ENCODE data around the gene KIF18A.
"Not testable (repeated sequence)": the region's sequence is repeated elsewhere in the genome, so short reads cannot be mapped to it uniquely, and the experiment has no call there.

KIF18A gene

DNA sequence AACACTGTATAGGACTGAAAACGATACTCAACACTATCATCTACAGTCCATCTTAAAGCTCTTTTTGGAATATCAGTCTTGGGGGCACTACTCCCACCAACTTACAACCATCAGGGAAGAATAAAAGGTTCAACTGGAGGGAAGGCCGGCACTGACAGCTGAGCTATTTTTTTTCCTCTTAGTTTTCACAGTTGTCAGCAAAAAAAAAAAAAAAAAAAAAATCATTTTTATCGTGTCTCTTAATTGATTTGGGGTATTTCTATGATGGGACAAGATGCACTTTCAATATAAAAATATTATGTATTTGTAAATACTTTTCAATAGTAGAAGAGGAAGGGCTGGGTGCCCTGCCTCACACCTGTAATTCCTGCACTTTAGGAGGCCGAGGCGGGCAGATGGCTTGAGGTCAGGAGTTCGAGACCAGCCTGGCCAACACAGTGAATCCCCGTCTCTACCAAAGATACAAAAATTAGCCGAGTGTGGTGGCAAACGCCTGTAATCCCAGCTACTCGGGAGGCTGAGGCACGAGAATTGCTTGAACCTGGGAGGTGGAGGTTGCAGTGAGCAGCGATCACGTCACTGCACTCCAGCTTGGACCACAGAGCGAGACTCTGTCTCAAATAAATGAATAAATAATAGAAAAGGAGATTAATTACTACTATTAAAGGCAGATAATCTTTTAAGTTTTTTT, 1.5 kb downstream of the KIF18A start:
- no peak for DNase-seq

DNA sequence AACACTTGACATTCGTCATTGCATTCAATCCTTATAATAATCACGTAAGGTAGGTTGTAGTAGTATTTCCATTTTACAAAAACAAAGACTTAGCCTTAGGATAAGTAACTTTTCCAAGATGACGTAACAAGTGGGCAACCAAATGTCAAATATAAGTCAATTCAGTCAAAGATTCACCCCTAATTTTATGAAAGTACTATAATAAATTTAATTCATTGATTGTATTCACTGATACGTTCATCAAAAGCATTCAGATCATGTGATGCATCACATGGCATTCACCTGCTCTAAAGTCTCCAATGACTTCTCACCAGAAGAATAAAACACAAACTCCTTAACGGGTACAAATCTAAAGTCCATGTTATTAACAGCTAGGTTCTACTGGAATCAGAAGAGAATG, 2.1 kb downstream of the KIF18A start:
- no peak for DNase-seq

- DNase-seq, result no peak
Measured at GRCh38 chr11:28104984-28105383, 3.0 kb downstream of the KIF18A start.

DNA sequence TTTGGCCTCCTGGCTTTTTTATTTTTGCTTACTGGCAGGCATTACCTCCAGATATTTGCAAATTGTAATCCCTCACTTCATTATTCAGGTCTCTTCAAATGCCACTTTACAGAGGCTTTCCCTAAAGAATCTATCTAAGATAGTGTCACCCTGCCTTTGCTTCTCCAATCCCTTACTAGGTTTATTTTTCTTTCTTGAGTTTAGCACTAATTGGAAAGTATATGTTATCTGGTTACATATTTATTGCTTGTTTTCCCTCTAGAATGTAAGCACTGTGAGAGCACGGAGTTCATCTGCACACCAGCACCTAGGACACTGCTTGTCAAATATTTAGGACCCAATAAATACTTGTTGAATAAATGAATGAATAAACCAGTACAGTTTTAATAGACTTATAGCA, 3.5 kb downstream of the KIF18A start:
- DNase-seq, result no peak

DNA sequence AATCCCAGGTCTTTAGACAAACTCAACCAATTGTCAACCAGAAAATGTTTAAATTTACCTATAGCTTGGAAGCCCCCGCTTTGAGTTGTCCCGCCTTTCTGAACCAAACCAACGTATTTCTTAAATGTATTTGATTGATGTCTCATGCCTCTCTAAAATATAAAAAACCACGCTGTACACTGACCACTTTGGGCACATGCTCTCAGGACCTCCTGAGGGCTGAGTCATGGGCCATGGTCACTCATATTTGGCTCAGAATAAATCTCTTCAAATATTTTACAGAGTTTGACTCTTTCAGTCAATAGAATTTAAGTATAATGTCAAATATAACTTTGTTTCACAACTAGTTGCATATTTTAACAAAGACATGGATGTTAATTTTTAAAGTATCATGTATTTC, 5.7 kb downstream of the KIF18A start:
- not testable (repeated sequence) for DNase-seq

- DNase-seq, result no peak
Measured at GRCh38 chr11:28100665-28101064, 7.3 kb downstream of the KIF18A start.

- DNase-seq, result no peak
Measured at GRCh38 chr11:28099715-28100114, 8.2 kb downstream of the KIF18A start.

DNA sequence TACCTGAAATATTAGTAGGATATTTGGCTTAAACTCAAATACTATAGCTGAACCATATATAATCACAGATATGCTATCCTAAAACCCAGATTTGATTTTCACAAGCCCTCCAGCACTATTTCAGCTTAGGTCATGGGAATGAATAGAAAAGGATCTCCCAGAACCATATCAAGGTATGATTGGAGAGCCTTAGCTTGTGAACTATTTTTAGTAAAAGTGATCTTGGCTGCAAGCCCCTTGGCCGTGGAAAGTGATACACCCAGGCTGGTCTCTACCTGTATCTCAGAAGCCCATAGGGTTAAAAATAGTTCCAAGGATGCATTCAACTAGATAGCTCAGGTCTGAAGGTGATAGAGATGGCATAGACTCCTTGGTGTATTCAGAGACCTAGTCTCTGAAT, 9.7 kb downstream of the KIF18A start:
- DNase-seq, result no peak

GRCh38 chr11:28092786-28093185, 15.2 kb downstream of the KIF18A start:
- no peak for DNase-seq

DNA sequence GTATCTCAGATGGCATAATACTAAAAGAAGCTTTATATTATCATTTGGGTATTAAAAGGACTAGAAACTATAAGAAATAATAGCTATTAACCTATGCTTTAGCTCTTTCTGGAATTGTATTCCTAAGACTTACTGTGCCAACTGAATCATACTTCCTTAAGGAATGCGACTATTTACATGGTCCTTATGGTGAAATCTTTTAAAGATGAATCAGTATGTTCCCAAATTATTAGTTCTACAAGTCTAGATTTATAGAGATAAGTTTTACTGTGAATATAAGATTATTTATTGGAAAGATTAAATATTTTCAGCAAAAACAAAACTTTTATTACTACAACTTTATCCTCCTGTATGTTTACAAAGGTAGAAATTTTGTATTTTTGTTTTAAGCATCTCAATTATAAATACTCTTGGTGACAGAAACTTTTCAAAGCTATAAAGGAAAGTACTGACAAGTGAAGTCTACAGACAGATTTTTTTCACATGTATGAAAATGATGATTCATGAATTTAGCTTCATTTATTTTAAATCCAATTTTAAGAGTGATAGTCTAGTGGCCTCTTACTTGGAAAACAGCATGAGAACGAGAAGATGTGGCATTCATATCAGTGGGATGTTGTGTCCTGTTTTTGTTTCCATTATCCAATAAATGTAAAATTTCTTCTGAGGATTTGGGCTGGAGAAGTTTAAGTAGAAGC, 17.8 kb downstream of the KIF18A start:
- no peak for DNase-seq

- no peak for DNase-seq
Measured at GRCh38 chr11:28089378-28089777, 18.6 kb downstream of the KIF18A start.

DNA sequence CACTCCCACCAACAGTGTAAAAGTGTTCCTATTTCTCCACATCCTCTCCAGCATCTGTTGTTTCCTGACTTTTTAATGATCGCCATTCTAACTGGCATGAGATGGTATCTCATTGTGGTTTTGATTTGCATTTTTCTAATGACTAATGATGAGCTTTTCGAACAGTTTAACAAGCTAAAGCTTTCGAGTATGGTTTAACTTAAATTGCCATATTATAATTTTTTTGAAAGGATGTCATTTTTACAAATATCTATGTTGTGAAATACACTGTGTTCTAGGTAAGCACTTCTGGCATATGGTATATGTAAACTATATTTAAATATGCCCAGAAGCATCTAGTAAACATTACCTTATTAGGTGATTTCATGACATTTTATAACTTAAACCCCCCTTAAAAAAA, 20.3 kb downstream of the KIF18A start:
- DNase-seq, result not testable (repeated sequence)

DNA sequence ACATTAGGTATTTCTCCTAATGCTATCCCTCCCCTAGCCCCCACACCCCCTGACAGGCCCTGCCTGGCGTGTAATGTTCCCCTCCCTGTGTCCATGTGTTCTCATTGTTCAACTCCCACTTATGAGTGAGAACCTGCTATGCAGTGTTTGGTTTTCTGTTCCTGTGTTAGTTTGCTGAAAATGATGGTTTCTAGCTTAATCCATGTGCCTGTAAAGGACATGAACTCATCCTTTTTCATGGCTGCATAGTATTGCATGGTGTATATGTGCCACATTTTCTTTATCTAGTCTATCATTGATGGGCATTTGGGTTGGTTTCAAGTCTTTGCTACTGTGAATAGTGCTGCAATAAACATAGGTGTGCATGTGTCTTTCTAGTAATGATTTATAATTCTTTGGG, 20.8 kb downstream of the KIF18A start:
- DNase-seq, result not testable (repeated sequence)

- DNase-seq, result no peak
Measured at GRCh38 chr11:28086569-28086968, 21.4 kb downstream of the KIF18A start.

DNA sequence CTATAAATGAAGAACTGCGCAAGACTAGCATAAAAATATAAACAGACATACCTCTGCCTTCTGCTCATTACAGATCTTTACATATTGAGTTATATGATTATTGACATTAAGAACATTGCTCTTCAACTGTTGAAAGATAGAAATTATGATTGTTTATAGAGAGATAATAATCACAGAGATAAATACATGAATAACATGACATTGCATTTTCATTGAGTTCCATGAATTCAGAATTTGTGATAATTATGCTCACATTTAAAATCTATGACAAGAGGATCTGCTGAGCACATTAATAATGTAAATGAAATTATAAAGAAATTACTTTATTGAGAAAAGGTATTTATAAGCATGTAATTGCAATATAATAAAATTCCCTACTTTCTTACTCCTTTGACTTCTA, 24.8 kb downstream of the KIF18A start:
- DNase-seq, result no peak

DNA sequence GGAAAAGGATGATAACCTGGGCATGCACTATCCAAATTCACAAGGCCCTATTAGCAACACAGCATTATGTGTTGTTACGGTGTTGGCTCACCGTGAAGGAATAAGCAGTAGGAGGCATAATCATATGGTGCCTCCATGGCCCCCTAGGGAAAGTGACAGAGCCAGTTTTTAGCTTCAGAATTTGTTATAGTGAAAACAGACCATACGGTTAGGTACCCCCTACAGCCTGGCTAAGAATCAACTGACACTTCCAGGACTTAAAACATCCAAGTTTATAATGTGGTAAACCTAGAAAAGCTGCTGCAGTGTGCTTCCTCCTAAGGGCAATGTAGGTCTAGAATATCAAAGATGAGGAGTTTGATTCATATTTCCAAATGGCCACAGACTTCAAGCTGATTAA, 30.4 kb downstream of the KIF18A start:
- no peak for DNase-seq

DNA sequence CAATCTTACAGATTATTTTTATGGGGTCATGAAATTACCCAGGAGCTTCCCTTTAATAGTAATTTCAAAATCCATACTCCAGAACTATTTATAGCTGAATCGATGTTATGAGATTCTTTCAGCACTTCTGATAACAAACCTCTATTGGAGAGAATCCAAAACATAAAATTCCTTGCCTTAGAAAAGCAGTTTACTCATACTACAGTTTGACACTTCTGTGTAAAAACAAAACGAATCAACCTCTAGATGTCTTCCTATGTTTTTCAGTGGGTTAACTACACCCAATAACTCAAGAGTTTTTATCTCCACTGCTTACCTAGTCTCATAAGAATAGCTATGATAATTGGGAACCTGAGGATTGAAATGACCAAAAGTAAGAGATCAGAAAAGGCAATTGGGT, 35.6 kb downstream of the KIF18A start:
- DNase-seq, result no peak

- no peak for DNase-seq
Measured at GRCh38 chr11:28071305-28071704, 36.7 kb downstream of the KIF18A start.

DNA sequence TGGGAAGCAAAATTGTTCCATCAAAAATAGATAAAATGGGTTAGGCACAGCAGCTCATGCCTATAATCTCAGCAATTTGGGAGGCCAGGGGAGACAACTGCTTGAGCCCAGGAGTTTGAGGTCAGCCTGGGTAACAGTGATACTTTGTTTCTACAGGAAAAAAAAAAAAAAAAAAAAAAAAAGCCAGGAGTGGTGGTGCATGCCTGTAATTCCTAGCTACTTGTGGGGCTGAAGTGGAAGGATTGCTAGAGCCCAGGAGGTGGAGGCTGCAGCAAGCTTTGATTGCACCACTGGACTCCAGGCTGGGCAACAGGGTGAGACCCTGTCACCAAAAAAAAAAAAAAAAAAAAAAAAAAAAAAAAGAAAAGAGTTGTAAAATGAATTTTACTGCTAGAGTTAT, 49.6 kb downstream of the KIF18A start:
- no peak for DNase-seq

GRCh38 chr11:28054821-28055220, 53.1 kb downstream of the KIF18A start:
- DNase-seq, result no peak

DNA sequence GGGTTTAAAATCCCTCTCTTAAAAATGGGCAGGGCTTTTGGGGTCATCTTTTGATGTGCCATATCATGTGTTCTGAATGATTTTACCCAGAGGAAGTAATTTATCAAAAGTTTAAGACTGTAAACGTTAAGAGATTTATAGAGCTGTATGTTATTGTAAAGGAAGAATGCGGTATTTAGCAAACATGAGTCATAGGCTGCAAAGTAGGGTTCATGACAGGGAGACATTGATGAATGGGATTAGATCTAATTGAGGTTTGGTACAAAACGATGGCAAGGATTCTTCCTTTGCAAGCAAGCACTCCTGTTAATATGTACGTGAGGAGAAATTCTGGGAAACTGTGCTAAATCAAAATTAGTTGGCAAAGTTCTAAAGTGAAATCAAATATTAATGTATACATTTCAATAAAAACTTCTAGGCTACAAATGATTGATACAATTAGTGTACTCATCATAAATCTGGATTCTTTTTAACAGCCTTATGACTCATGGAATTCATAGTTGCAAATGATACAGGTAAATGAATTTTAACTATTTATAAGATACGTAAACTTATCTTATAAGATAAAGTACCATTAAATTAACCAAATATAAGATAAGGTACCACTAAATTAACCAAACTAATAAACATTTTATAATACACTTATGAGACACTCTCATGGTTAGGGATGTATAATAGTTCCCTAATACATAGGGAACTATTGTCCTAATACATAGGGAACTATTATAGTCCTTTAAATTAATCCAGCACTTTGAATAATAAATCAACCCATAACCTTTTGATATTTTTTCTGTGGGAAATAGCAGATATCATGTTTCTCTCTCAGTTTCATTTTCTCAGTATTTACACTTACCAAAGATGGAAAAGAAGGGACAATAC, 58.4 kb downstream of the KIF18A start:
- no peak for DNase-seq

DNA sequence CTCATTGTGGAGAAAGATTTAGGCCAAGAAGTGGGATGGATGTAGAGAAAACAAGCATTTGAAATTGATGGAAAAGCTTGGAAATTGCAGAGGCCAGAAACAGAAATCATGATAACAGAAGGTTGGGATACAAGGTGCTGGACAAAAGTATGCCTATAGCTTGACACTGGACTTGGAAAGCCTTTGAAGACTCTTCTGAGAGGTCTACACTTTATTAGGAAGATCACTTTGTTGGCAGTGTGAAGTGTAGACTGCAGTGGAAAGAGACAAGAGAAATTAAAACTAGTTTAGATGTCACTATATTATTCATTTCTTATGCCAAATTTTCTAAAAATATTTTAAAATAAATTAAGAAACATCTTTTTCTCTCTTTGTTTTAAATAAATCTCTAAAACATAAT, 59.1 kb downstream of the KIF18A start:
- DNase-seq, result no peak

DNA sequence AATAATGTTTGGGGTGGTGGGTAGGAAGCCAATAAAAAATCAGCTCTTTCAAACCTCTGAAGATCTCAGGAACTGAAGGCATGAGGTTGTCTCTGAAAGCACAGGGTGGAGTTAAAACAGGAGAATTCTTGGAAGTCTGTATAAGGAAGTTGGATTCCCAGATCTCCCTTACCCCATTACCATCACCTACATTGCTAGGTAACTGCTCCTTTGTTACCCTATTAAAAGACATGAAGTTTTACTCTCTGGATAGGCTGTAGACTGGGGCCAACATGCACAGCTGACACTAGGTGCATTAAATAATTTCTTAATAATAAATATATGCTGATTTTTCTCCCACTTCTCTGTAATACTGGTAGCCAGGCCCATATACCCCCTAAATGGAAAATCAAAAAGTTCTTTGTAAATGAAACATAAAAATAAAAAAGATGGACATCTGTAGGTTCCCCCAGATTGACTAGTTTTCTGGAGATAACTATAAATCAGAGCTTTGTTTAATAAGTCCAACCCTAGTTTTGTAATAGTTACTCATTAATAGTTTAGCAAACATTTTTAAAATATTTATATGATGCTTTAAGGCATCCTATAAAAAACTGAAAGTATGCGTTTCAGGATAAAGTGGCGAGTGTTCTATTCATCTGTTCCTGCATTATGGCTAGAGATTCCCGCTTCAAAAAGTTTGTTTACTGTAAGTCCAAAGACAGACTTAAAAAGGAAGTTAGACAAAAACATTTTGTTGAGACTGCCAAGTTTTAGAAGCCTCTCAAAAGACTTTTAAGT, 63.8 kb downstream of the KIF18A start:
- DNase-seq, result no peak

Measured in stimulated activated CD4-positive, alpha-beta T cell treated with anti-CD3 and anti-CD28 coated beads, Interleukin-2, amount 100 ng/mL, for 24 hours (primary cell).